NCI-H146 treated with DMSO at 0.1 percent for 48 hours (cell line): ENCODE data around the gene ASCC1.
"Not testable (repeated sequence)": the region's sequence is repeated elsewhere in the genome, so short reads cannot be mapped to it uniquely, and the experiment has no call there.

Experiments
- DNase-seq: peaks from one replicate; lab custom pipeline; 2025; ENCODE audit not compliant: unreplicated experiment; lab: John Stamatoyannopoulos, UW

The ASCC1 gene

GRCh38 chr10:72223743-72224101 is 7.6 kb upstream of the ASCC1 start:
- no peak for DNase-seq

DNA sequence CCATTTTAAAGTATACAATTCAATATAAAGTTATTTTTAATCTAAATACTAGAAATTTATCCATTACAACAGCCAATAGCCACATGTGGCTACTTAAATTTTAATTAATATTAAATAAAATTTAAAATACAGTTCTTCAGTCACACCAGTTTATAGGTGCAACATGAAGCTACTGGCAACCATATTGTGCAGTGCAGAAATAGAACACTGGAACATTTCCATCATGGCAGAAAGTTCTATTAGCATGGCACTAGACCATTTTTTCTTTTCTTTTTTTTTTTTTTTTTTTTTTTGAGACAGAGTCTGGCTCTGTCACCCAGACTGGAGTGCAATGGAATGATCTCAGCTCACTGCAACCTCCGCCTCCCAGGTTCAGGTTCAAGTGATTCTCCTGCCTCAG is 5.2 kb upstream of the ASCC1 start:
- DNase-seq, result no peak

DNA sequence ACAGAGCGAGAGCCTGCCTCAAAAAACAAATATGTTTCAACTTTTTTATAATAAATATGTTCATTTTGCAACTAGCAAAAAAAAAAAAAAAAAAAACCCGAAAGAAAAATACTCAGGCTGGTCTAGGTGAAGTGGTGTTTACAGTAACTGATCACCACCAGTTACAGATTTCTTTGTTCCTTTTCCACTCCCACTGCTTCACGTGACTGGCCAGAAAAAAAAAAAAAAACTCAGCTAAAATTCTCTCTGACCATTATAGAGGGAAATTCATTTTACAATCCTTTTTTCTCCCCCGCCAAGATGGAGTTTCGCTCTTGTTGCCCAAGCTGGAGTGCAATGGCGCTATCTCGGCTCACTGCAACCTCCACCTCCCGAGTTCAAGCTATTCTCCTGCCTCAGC is 4.6 kb upstream of the ASCC1 start:
- no peak for DNase-seq

DNA sequence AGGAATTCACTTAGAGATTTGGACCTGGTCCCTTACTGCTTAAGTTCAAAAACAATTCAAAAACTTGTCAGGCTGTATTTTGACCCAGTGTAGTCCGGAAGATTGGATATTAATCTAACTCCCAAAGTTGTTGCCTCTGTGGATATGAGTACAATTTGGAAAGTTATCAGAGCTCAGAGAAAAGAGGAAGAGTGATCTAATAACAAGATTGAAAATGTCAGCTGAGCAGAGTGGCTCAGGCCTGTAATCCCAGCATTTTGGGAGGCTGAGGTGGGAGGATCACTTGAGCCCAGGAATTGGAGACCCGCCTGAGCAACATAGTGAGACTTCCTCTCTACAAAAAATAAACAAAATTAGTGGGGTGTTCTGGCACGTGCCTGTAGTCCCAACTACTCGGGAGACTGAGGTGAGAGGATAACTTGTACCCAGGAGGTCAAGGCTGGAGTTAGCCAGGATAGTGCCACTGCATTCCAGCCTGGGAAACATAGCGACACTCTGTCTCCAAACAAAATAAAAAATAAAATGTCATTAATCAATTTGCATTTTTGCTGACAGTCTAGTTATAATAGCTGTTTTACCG is 3.2 kb upstream of the ASCC1 start:
- no peak for DNase-seq

- no peak for DNase-seq
These were observed 2.6 kb upstream of the ASCC1 start for GRCh38 chr10:72218726-72219125.

- DNase-seq, result no peak
These were observed 2.2 kb upstream of the ASCC1 start for GRCh38 chr10:72218325-72218724.

DNA sequence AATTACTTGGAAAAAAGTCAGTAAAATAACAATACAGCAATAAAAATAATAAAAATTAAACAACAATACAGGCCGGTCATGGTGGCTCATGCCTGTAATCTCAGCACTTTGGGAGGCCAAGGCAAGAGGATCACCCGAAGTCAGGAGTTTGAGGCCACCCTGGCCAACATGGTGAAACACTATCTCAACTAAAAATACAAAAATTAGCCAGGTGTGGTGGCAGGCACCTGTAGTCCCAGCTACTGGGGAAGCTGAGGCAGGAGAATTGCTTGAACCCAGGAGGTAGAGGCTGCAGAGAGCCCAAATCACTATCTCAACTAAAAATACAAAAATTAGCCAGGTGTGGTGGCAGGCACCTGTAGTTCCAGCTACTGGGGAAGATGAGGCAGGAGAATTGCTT is 4.2 kb downstream of the ASCC1 start:
- not testable (repeated sequence) for DNase-seq

- DNase-seq, result not testable (repeated sequence)
These were observed 4.7 kb downstream of the ASCC1 start for GRCh38 chr10:72211381-72211780.

DNA sequence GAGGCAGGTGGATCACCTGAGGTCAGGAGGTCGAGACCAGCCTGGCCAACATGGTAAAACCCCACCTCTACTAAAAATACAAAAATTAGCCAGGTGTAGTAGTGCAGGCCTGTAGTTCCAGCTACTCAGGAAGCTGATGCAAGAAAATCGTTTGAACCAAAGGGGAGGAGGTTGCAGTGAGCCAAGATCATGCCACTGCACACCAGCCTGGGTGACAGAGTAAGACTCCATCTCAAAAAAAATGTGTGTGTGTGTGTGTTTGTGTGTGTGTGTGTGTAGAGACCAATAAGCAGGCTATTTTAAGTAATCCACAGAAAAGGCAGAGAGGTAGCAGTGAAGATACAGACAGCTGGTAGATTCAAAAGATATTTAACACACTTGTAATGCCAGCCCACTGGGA is 7.5 kb downstream of the ASCC1 start:
- not testable (repeated sequence) for DNase-seq

- DNase-seq, result no peak
These were observed 9.4 kb downstream of the ASCC1 start for GRCh38 chr10:72206511-72207229.

- no peak for DNase-seq
These were observed 11.4 kb downstream of the ASCC1 start for GRCh38 chr10:72204724-72205123.

- DNase-seq, result no peak
These were observed 11.8 kb downstream of the ASCC1 start for GRCh38 chr10:72204296-72204695.

- DNase-seq, result no peak
These were observed 14.8 kb downstream of the ASCC1 start for GRCh38 chr10:72201293-72201692.

DNA sequence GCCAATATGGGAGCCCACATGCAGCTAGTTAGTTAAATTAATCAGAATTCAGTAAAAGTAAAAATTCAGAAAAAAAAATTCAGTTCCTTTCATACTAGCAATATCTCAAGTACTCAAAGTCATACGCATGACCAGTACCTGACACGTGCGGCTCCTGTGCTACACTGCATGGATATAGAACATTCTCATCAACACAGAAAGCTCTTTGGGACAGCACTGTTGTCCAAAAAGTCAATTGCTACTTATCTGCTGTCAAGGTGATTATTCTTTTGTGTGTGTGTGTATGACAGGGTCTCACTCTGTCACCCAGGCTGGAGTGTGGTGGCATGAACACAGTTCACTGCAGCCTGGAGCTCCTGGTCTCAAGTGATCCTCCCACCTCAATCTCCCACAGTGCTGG is 15.2 kb downstream of the ASCC1 start:
- DNase-seq, result no peak

- DNase-seq, result no peak
These were observed 21.1 kb downstream of the ASCC1 start for GRCh38 chr10:72194949-72195348.

DNA sequence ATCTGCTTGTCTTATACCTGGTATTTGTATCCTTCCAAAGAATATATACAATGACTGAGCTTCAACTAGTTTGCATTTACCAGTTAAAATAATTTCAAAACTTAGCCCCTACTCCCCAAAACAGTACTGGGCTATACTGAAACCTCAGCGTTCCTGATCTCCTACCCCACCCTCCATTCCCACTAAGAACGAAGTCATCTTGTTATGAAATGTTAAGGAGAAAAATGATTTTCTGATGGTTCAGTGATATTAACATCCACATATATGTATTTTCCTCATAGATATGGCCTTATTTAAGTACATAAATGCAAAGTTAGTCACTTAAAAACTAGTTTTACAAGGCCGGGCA is 29.1 kb downstream of the ASCC1 start:
- DNase-seq, result no peak

- DNase-seq, result no peak
These were observed 29.7 kb downstream of the ASCC1 start for GRCh38 chr10:72186258-72186981.

GRCh38 chr10:72184156-72184555 is 31.9 kb downstream of the ASCC1 start:
- DNase-seq, result no peak

- DNase-seq, result no peak
These were observed 38.6 kb downstream of the ASCC1 start for GRCh38 chr10:72177454-72177853.

DNA sequence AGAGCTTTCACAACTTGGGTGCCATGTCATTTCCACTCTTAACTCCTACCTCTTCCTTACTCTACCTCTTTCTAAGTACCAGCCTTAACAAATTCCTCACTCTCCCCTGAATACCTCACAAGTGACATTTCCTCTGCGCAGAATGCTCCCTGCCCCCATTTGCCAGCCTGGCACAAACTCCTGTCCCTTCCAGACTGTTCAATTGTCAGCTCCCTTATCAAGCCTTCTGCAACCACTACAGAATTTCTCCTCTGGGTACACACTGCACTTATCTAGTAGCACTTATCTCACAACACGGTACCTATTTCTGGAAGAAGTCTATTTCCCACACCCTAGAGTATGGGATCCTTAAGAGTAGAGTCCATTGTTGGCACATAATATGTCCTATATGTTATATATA is 39.4 kb downstream of the ASCC1 start:
- DNase-seq, result no peak

DNA sequence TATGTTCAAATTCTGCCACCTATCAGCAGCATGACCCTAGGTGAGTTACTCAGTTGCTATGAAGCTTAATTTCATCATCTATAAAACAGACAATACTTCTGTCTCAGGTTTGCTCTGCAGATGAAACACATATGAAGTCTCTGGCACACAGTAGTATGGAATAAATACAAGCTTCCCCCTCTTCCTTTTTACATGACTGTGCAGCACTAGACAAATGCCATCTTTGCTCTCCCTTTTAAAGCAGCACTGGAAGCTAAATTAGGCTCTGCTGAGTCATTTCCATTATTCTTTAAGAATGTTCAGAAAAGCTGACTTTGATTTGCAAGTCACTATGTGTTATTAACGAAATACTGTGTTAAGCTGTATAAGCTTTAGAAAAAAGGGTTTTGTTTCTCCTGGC is 40.9 kb downstream of the ASCC1 start:
- no peak for DNase-seq

DNA sequence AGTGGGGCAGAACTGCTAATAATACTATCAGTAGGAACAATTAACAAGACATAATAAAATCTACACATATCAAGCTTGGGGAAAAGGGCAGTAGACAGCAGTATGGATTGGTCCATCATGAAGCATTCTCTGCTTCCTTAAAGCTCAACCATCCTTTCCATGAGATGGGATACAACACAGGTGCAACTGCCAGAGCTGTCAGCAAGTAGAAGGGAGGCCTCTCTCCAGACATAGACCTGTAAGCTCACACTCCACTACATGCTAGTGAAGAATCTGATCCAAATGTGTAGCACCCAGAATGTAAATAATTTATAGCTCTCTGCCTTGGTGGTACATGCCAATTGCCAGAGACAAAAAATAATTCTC is 41.8 kb downstream of the ASCC1 start:
- DNase-seq, result no peak
